Chondrocyte (in vitro differentiated cells): ENCODE data around the gene CPED1. TPM values are rescaled to one million over a fixed set of nuclear protein-coding genes. Genes with fewer than 3 reads are reported as not detected.
"Not testable (repeated sequence)": the region's sequence is repeated elsewhere in the genome, so short reads cannot be mapped to it uniquely, and the experiment has no call there.

Experiments used
- DNase-seq: peaks from one replicate; pipeline ENCODE4 v3.0.0; 2021; ENCODE audit warnings: mixed read lengths, low spot score
- H3K27ac Mint-ChIP-seq: one replicate; pipeline ENCODE4 v1.8.0; 2021; ENCODE audit warnings: mild to moderate bottlenecking, moderate library complexity, mixed read lengths; ENCODE audit not compliant: unreplicated experiment
- H3K27me3 Mint-ChIP-seq: 2 replicates; pipeline ENCODE4 v1.8.0; 2021; ENCODE audit warnings: low read depth, mixed read lengths
- H3K36me3 Mint-ChIP-seq: 2 replicates; pipeline ENCODE4 v1.8.0; 2021; ENCODE audit warnings: low read depth, mixed read lengths
- H3K4me1 Mint-ChIP-seq: 2 replicates; pipeline ENCODE4 v1.8.0; 2021; ENCODE audit warnings: low read depth, mild to moderate bottlenecking, mixed read lengths
- H3K4me3 Mint-ChIP-seq: one replicate; pipeline ENCODE4 v1.8.0; 2021; ENCODE audit warnings: mild to moderate bottlenecking, moderate library complexity, mixed read lengths; ENCODE audit not compliant: unreplicated experiment
- H3K9me3 Mint-ChIP-seq: 2 replicates; pipeline ENCODE4 v1.8.0; 2021; ENCODE audit warnings: low read depth, mixed read lengths
- CTCF ChIP-seq: fragments of 200-600 bp; sonication (generic); IDR thresholded peaks from 2 replicates; pipeline ENCODE4 v1.5.0; 2021; ENCODE audit warnings: antibody characterized with exemption, mild to moderate bottlenecking, moderate library complexity
- total RNA-seq: library from RNA; stranded (reverse); gene quantifications from 3 replicates; pipeline ENCODE4 v1.2.1, GENCODE V29; 2021

CPED1 gene
- total RNA-seq, 1 donor from 2014 or later: 2.8 TPM

GRCh38 chr7:120981117-120981516 lies 7.4 kb upstream of the CPED1 start:
- Mint-ChIP-seq H3K9me3 (no peaks in the 10 kb centered on the region), H3K4me3 (no peak overlapping the region), H3K27me3 (no peaks in the 10 kb centered on the region), H3K27ac (no peak overlapping the region), H3K4me1 (peaks cover 4% of the 10 kb centered on the region), H3K36me3 (no peaks in the 10 kb centered on the region)
- DNase-seq: no peak
- TF ChIP-seq CTCF: no peak

- H3K4me1 Mint-ChIP-seq: peaks cover 4% of the 10 kb centered on the region
- H3K27me3 Mint-ChIP-seq: no peaks in the 10 kb centered on the region
- no peak overlapping the region for H3K27ac Mint-ChIP-seq
- no peak for DNase-seq
- no peak overlapping the region for H3K4me3 Mint-ChIP-seq
- H3K36me3 Mint-ChIP-seq: no peaks in the 10 kb centered on the region
- TF ChIP-seq CTCF: no peak
- no peaks in the 10 kb centered on the region for H3K9me3 Mint-ChIP-seq
Measured at GRCh38 chr7:120981888-120982615, 6.5 kb upstream of the CPED1 start.

DNA sequence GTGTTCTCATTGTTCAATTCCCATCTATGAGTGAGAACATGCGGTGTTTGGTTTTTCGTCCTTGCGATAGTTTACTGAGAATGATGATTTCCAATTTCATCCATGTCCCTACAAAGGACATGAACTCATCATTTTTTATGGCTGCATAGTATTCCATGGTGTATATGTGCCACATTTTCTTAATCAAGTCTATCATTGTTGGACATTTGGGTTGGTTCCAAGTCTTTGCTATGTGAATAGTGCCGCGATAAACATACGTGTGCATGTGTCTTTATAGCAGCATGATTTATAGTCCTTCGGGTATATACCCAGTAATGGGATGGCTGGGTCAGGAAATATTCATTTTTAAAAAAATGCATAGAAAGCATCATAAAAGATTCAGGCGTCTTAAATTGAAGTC lies 4.9 kb upstream of the CPED1 start:
- H3K27ac Mint-ChIP-seq, H3K9me3 Mint-ChIP-seq, H3K4me3 Mint-ChIP-seq: not testable (repeated sequence)

DNA sequence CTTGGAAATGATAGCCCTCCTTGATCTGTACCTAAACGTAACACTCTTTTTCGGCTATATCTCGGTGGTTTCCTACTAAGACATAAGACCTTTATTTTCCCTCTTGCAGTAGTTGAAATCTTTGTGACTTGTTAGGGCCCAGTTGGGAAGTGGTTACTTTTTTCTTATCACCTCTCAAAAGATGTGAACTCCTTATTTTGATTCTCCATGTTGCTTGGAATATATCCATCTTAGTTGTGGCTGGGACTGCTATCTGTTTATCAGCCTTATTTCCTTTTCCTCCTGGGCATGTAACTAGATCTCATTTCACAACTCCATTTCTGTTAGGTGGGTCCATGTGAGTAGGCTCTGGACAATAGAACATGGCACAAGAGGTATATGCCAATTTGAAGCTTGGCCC lies 4.1 kb upstream of the CPED1 start:
- Mint-ChIP-seq H3K4me1 (peaks cover 24% of the 10 kb centered on the region), H3K27me3 (no peaks in the 10 kb centered on the region), H3K9me3 (no peaks in the 10 kb centered on the region), H3K4me3 (no peak overlapping the region), H3K27ac (no peak overlapping the region), H3K36me3 (no peaks in the 10 kb centered on the region)
- TF ChIP-seq CTCF: no peak
- no peak for DNase-seq

More for the DNA sequence above, 4.9 kb upstream of the CPED1 start:
- peaks cover 16% of the 10 kb centered on the region for H3K4me1 Mint-ChIP-seq
- H3K27me3 Mint-ChIP-seq, H3K36me3 Mint-ChIP-seq, DNase-seq: not testable (repeated sequence)

GRCh38 chr7:120985130-120985758 lies 3.3 kb upstream of the CPED1 start:
- TF ChIP-seq CTCF: no peak
- Mint-ChIP-seq H3K27ac (no peak overlapping the region), H3K9me3 (no peaks in the 10 kb centered on the region), H3K36me3 (no peaks in the 10 kb centered on the region), H3K4me1 (peaks cover 32% of the 10 kb centered on the region), H3K4me3 (no peak overlapping the region), H3K27me3 (no peaks in the 10 kb centered on the region)
- DNase-seq: no peak

DNA sequence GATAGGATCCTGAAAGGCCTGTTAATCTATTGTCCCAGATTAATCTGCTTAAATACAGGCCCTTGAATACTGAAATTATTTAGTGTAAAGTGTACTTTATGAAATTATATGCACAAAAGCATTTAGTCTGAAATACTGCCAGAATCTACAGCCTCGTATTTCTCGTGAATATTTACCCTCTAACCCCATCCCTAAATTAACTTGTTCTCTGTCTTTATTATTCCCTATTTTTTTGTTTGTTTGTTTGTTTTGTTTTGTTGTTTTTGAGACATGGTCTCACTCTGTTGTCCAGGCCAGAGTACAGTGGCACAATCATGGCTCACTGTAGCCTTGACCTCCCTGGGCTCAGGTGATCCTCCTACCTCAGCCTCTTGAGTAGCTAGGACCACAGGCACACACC lies 2.7 kb upstream of the CPED1 start:
- H3K9me3 Mint-ChIP-seq: no peaks in the 10 kb centered on the region
- no peak overlapping the region for H3K4me3 Mint-ChIP-seq
- no peak for DNase-seq
- no peak overlapping the region for H3K27ac Mint-ChIP-seq
- no peaks in the 10 kb centered on the region for H3K27me3 Mint-ChIP-seq
- peaks cover 38% of the 10 kb centered on the region for H3K4me1 Mint-ChIP-seq
- no peak for TF ChIP-seq CTCF
- no peaks in the 10 kb centered on the region for H3K36me3 Mint-ChIP-seq
